ENCODE results near the gene POLR2E. TPM values are rescaled to one million over a fixed set of nuclear protein-coding genes. Genes with fewer than 3 reads are reported as not detected.

Gene POLR2E
- total and polyA plus RNA-seq, 10 donors = 70.8 to 152 (median 120) TPM

GRCh38 chr19:1063909-1064660 lies 31.1 kb downstream of the POLR2E start:
- Histone ChIP-seq H3K9me3 (peaks cover 0 to 12% (median 7%) of the 10 kb centered on the region in 8 donors), H3K27ac (peak overlapping the region in 2 of 8 donors; percentile 97 to 98), H3K27me3 (replicated peaks in 1 of 7) (peaks cover 0 to 10% (median 0%) of the 10 kb centered on the region in 7 donors), H3K4me1 (peaks cover 29 to 59% (median 51%) of the 10 kb centered on the region in 6 donors), H3K4me3 (peak overlapping the region in 1 of 8 donors; percentile 88), H3K36me3 (peaks cover 0 to 22% (median under 1%) of the 10 kb centered on the region in 6 donors)
- peak; percentile 83 for DNase-seq
- 73 to 91% (median 84%) methylated on average over 37 of the region's 37 CpGs for WGBS, 5 donors
- TF ChIP-seq POLR2AphosphoS5 (IDR thresholded peaks at IDR 0.05) (peak in 1 of 3 donors; percentile 48), CTCF (IDR thresholded peaks at IDR 0.05 in 8 of 11, conservative IDR thresholded peaks at IDR 0.05 in 3 of 11) (no peak), POLR2A (IDR thresholded peaks at IDR 0.05) (no peak)
- intact Hi-C loops (cut with DNase I; ENCODE audit: low total_unique reads) = no loop called here

- H3K27ac ChIP-seq = peak overlapping the region in 1 of 8 donors; percentile 40
- 78 to 93% (median 88%) methylated on average over 17 to 37 of the region's 37 CpGs for WGBS, 5 donors
- intact Hi-C loops (cut with DNase I; ENCODE audit: low total_unique reads) = no loop called here
- DNase-seq = peak; percentile 88
- peaks cover 2 to 24% (median 9%) of the 10 kb centered on the region in 6 donors for H3K36me3 ChIP-seq
- peaks cover 0 to 10% (median 0%) of the 10 kb centered on the region in 7 donors for H3K27me3 ChIP-seq (replicated peaks in 1 of 7)
- H3K4me3 ChIP-seq = no peak overlapping the region
- TF ChIP-seq POLR2AphosphoS5 (IDR thresholded peaks at IDR 0.05) = no peak
- no peak for TF ChIP-seq POLR2A (IDR thresholded peaks at IDR 0.05)
- TF ChIP-seq CTCF (IDR thresholded peaks at IDR 0.05 in 8 of 11, conservative IDR thresholded peaks at IDR 0.05 in 3 of 11) = no peak
- peaks cover 4 to 20% (median 15%) of the 10 kb centered on the region in 8 donors for H3K9me3 ChIP-seq
- H3K4me1 ChIP-seq = peaks cover 22 to 52% (median 43%) of the 10 kb centered on the region in 6 donors
Observed at GRCh38 chr19:1063030-1063908, 31.9 kb downstream of the POLR2E start.

GRCh38 chr19:1062387-1063029 lies 32.7 kb downstream of the POLR2E start:
- Histone ChIP-seq H3K27me3 (replicated peaks in 1 of 7) (peaks cover 0 to 10% (median 0%) of the 10 kb centered on the region in 7 donors), H3K27ac (no peak overlapping the region), H3K4me3 (no peak overlapping the region), H3K9me3 (peaks cover 9 to 28% (median 22%) of the 10 kb centered on the region in 8 donors), H3K36me3 (peaks cover 2 to 31% (median 13%) of the 10 kb centered on the region in 6 donors), H3K4me1 (peaks cover 22 to 52% (median 41%) of the 10 kb centered on the region in 6 donors)
- intact Hi-C loops (cut with DNase I; ENCODE audit: low total_unique reads) = no loop called here
- TF ChIP-seq POLR2AphosphoS5 (IDR thresholded peaks at IDR 0.05) (no peak), CTCF (IDR thresholded peaks at IDR 0.05 in 8 of 11, conservative IDR thresholded peaks at IDR 0.05 in 3 of 11) (no peak), POLR2A (IDR thresholded peaks at IDR 0.05) (no peak)
- 84 to 91% (median 88%) methylated on average over 16 to 17 of the region's 17 CpGs for WGBS, 5 donors
- peak; percentile 79 for DNase-seq
